ENCODE data around the gene CHST8. TPM values are rescaled to one million over a fixed set of nuclear protein-coding genes. Genes with fewer than 3 reads are reported as not detected.
A peak's percentile ranks its signal among the peaks of the same experiment; 100 is the strongest.

The CHST8 gene
- polyA plus RNA-seq, 1 of the 3 experiments (the other 2 are of a cell fraction), result 0.05 TPM

- no peaks in the 10 kb centered on the region for H3K79me2 ChIP-seq (ENCODE audit: insufficient read depth)
- WGBS (ENCODE audit: low lambda C conversion rate), result 78% methylated on average over 12 of the region's 61 CpGs
- no peaks in the 10 kb centered on the region for H3K27me3 ChIP-seq (ENCODE audit: insufficient read depth)
- no peak overlapping the region for H2AFZ ChIP-seq (ENCODE audit: low read depth)
- ChIA-PET POLR2A (interaction anchor here (0.6 to 1.1 kb wide), 2 partner anchors 8 to 21 kb away, joined by 4 read pairs; no protein-coding TSS in a partner anchor), CTCF (interaction anchor here (0.8 to 2.8 kb wide), 5 partner anchors 25 to 222 kb away, joined by 3 to 7 read pairs (median 3); no protein-coding TSS in a partner anchor)
- H3F3A ChIP-seq (replicated peaks; ENCODE audit: insufficient read depth), result peaks cover under 1% of the 10 kb centered on the region
- H3K9me2 ChIP-seq, result no peaks in the 10 kb centered on the region
- H3K4me3 ChIP-seq (ENCODE audit: low read depth in 2 of 2, low read length in 1 of 2), result no peak overlapping the region
- H3K9ac ChIP-seq, result no peak overlapping the region
- peaks cover 0 to 9% of the 10 kb centered on the region in 2 experiments; a peak in 2 of 4 replicates for H3K4me1 ChIP-seq (ENCODE audit: control insufficient read depth in 1 of 2, insufficient read depth in 2 of 2, low read depth in 1 of 2, low read length in 1 of 2)
- no peaks in the 10 kb centered on the region for H4K20me1 ChIP-seq (ENCODE audit: insufficient read depth)
- no peak overlapping the region for H3K27ac ChIP-seq (ENCODE audit: low read depth in 2 of 2, low read length in 1 of 2)
- no peaks in the 10 kb centered on the region for H3K9me3 ChIP-seq
- peak; percentile 36 for DNase-seq
- TF ChIP-seq EP300 (IDR thresholded peaks at IDR 0.05; ENCODE audit: borderline replicate concordance in 1 of 2, low read depth in 1 of 2, low read length in 1 of 2), result no peak
- TF ChIP-seq FOXJ3 (CRISPR knock-in tag; IDR thresholded peaks at IDR 0.05), result no peak
- TF ChIP-seq YY1 (IDR thresholded peaks at IDR 0.05; ENCODE audit: low read depth), result no peak
- TF ChIP-seq TEAD4 (IDR thresholded peaks at IDR 0.05; ENCODE audit: borderline replicate concordance, insufficient read depth), result no peak
- TF ChIP-seq REST (IDR thresholded peaks at IDR 0.05; ENCODE audit: low read depth, low read length), result no peak
- no peak for TF ChIP-seq CHD2 (IDR thresholded peaks at IDR 0.05; ENCODE audit: low read length, partially characterized antibody)
- no peak for TF ChIP-seq RAD21 (IDR thresholded peaks at IDR 0.05; ENCODE audit: low read length)
- TF ChIP-seq RCOR1 (IDR thresholded peaks at IDR 0.05; ENCODE audit: low read length), result no peak
- TF ChIP-seq TAF1 (IDR thresholded peaks at IDR 0.05; ENCODE audit: borderline replicate concordance, low read depth, low read length), result no peak
- no peak for TF ChIP-seq RFX5 (IDR thresholded peaks at IDR 0.05; ENCODE audit: low read length)
- TF ChIP-seq EZH2phosphoT487 (IDR thresholded peaks at IDR 0.05; ENCODE audit: borderline replicate concordance, low read depth), result no peak
- no peak for TF ChIP-seq SMC3 (IDR thresholded peaks at IDR 0.05; ENCODE audit: low read depth, low read length)
- TF ChIP-seq FOXM1 (IDR thresholded peaks at IDR 0.05; ENCODE audit: low read depth), result no peak
- TF ChIP-seq NFIC (IDR thresholded peaks at IDR 0.05; ENCODE audit: borderline replicate concordance), result no peak
- no peak for TF ChIP-seq GATA2 (CRISPR knock-in tag; IDR thresholded peaks at IDR 0.05)
- TF ChIP-seq POLR2AphosphoS5 (IDR thresholded peaks at IDR 0.05; ENCODE audit: low read depth, low read length), result no peak
- no peak for TF ChIP-seq ELF1 (IDR thresholded peaks at IDR 0.05)
- no peak for TF ChIP-seq GABPA (IDR thresholded peaks at IDR 0.05; ENCODE audit: low read depth)
- TF ChIP-seq MXI1 (IDR thresholded peaks at IDR 0.05; ENCODE audit: low read depth, low read length), result no peak
- no peak for TF ChIP-seq SIN3A (IDR thresholded peaks at IDR 0.05; ENCODE audit: borderline replicate concordance, low read depth, low read length)
- no peak overlapping the region for H3K4me2 ChIP-seq
- no peaks in the 10 kb centered on the region for H3K36me3 ChIP-seq (replicated peaks in 1 of 2; ENCODE audit: control insufficient read depth in 1 of 2, insufficient read depth in 2 of 2, low read length in 1 of 2)
These were observed 198.4 kb downstream of the CHST8 start for GRCh38 chr19:33819880-33820781.

All from SK-N-SH (cell line).